ENCODE results near the gene PLA2G4F.

PLA2G4F gene

DNA sequence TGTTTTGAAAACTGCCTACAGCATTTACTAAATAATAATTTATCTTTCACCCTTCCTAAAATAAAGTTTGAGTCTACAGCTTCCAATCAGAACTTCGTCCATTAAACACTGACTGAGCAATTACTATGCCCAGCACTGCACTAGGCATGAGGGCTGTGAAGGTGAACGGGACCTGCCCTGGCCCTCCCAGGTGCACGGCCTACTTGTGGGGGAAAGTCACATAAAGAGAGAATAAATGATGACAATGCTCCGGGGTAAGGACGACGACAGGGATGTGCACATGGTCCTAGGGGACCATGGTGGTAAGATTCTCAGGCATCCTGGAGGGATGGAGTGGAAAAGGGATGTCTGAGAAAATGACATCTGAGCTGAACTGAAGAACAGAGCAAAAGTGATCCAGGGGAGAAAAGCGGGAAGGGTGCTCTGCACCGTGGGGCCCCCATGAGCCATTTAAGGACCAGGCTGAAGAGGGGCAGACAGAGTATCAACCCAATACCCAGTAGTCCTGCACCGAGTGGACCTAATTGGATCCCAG, 11.5 kb downstream of the PLA2G4F start:
- no peaks in the 10 kb centered on the region for H3K79me1 ChIP-seq (ENCODE audit: low read length)
- no peak overlapping the region for H2BK5ac ChIP-seq (ENCODE audit: low read length)
- H3K23ac ChIP-seq (ENCODE audit: low read length), result no peak overlapping the region
- H3K36me3 ChIP-seq (ENCODE audit: control insufficient read depth, insufficient read depth, low read length), result no peaks in the 10 kb centered on the region
- no peaks in the 10 kb centered on the region for H3K27me3 ChIP-seq (ENCODE audit: insufficient read depth, low read length, poor library complexity)
- no peak overlapping the region for H3K9ac ChIP-seq (ENCODE audit: low read length)
- H2AK5ac ChIP-seq (ENCODE audit: low read length), result no peak overlapping the region
- H3K4ac ChIP-seq (ENCODE audit: low read depth, low read length), result no peak overlapping the region
- H3K18ac ChIP-seq (ENCODE audit: low read length), result no peak overlapping the region
- no peak overlapping the region for H4K8ac ChIP-seq (ENCODE audit: low read depth, low read length)
- DNase-seq, result no peak
- no peak overlapping the region for H2BK15ac ChIP-seq (replicated peaks; ENCODE audit: low read depth)
- no peak overlapping the region for H3K27ac ChIP-seq (ENCODE audit: low read depth, low read length)
- no peak overlapping the region for H3K56ac ChIP-seq (ENCODE audit: low read length)
- H4K5ac ChIP-seq (ENCODE audit: low read length), result no peak overlapping the region
- WGBS (ENCODE audit: extremely low coverage, insufficient coverage, low lambda C conversion rate), result no CpG with 5 or more reads among the region's 9 CpGs
- H3K4me2 ChIP-seq (ENCODE audit: low read length), result no peak overlapping the region
- H3K79me2 ChIP-seq (ENCODE audit: control insufficient read depth, insufficient read depth, low read length), result no peaks in the 10 kb centered on the region
- no peak overlapping the region for H3K4me3 ChIP-seq (ENCODE audit: low read length)
- H3K4me1 ChIP-seq (ENCODE audit: control insufficient read depth, low read depth, low read length), result peaks cover 5% of the 10 kb centered on the region
- H2BK120ac ChIP-seq (ENCODE audit: low read depth, low read length), result no peak overlapping the region

DNA sequence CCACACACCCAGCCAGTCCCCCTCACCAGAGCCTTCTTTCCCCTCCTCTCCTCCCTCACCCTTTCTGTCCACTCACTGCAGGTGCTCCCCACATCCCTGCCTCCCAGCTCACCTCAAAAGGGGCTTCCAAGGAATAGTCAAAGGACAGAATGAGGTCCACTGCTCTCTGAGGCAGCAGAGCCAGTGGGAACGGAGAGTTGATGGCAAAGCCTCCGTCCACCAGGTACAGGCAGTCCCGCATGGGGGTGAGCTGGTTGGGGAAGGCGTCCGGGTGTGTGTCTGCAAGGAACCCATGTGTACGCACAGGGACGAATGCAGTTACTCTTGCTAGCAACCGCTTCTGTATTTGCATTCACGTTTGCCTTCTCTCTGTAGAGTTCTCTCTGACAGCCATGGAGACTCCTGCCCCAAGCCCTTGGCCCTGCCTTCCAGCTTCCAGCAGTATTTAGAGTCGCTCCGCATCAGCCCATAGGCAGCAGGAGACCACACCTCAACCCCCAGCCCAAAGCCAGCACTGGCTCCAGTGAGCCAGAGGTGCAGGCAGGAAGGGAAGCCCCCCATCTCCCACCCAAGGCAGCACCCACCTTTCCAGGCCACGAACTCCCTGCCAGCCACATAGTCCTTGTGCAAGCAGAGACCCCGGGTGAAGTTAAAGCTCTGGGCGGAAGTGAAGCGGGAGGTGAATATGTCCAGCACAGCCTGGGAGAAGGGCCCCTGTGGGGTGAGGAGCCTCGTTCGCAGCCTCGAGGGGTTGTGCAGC, 12.4 kb downstream of the PLA2G4F start:
- Histone ChIP-seq H3K27ac (ENCODE audit: low read depth, low read length) (no peak overlapping the region), H3K79me1 (ENCODE audit: low read length) (no peaks in the 10 kb centered on the region), H2BK5ac (ENCODE audit: low read length) (no peak overlapping the region), H3K36me3 (ENCODE audit: control insufficient read depth, insufficient read depth, low read length) (no peaks in the 10 kb centered on the region), H4K8ac (ENCODE audit: low read depth, low read length) (no peak overlapping the region), H3K9ac (ENCODE audit: low read length) (no peak overlapping the region), H3K79me2 (ENCODE audit: control insufficient read depth, insufficient read depth, low read length) (no peaks in the 10 kb centered on the region), H3K4me2 (ENCODE audit: low read length) (no peak overlapping the region), H3K4ac (ENCODE audit: low read depth, low read length) (no peak overlapping the region), H2BK120ac (ENCODE audit: low read depth, low read length) (no peak overlapping the region), H3K27me3 (ENCODE audit: insufficient read depth, low read length, poor library complexity) (no peaks in the 10 kb centered on the region), H2BK15ac (replicated peaks; ENCODE audit: low read depth) (no peak overlapping the region), H3K4me1 (ENCODE audit: control insufficient read depth, low read depth, low read length) (peaks cover 5% of the 10 kb centered on the region), H4K5ac (ENCODE audit: low read length) (no peak overlapping the region), H2AK5ac (ENCODE audit: low read length) (no peak overlapping the region), H3K4me3 (ENCODE audit: low read length) (no peak overlapping the region), H3K56ac (ENCODE audit: low read length) (no peak overlapping the region), H3K18ac (ENCODE audit: low read length) (no peak overlapping the region), H3K23ac (ENCODE audit: low read length) (no peak overlapping the region)
- no CpG with 5 or more reads among the region's 18 CpGs for WGBS (ENCODE audit: extremely low coverage, insufficient coverage, low lambda C conversion rate)
- no peak for DNase-seq

- H2BK5ac ChIP-seq (ENCODE audit: low read length), result no peak overlapping the region
- no CpG with 5 or more reads among the region's 4 CpGs for WGBS (ENCODE audit: extremely low coverage, insufficient coverage, low lambda C conversion rate)
These were observed 13.1 kb downstream of the PLA2G4F start for GRCh38 chr15:42143356-42143755.

GRCh38 chr15:42141795-42142667, 14.4 kb downstream of the PLA2G4F start:
- Histone ChIP-seq H3K9ac (ENCODE audit: low read length) (no peak overlapping the region), H4K5ac (ENCODE audit: low read length) (no peak overlapping the region), H3K4ac (ENCODE audit: low read depth, low read length) (no peak overlapping the region), H3K4me3 (ENCODE audit: low read length) (no peak overlapping the region), H4K8ac (ENCODE audit: low read depth, low read length) (no peak overlapping the region), H2BK5ac (ENCODE audit: low read length) (no peak overlapping the region), H3K79me2 (ENCODE audit: control insufficient read depth, insufficient read depth, low read length) (no peaks in the 10 kb centered on the region), H3K23ac (ENCODE audit: low read length) (no peak overlapping the region), H3K36me3 (ENCODE audit: control insufficient read depth, insufficient read depth, low read length) (no peaks in the 10 kb centered on the region), H3K4me2 (ENCODE audit: low read length) (no peak overlapping the region), H2BK15ac (replicated peaks; ENCODE audit: low read depth) (no peak overlapping the region), H2BK120ac (ENCODE audit: low read depth, low read length) (no peak overlapping the region), H3K4me1 (ENCODE audit: control insufficient read depth, low read depth, low read length) (peaks cover 5% of the 10 kb centered on the region), H2AK5ac (ENCODE audit: low read length) (no peak overlapping the region), H3K27me3 (ENCODE audit: insufficient read depth, low read length, poor library complexity) (no peaks in the 10 kb centered on the region), H3K27ac (ENCODE audit: low read depth, low read length) (no peak overlapping the region), H3K56ac (ENCODE audit: low read length) (no peak overlapping the region), H3K79me1 (ENCODE audit: low read length) (no peaks in the 10 kb centered on the region), H3K18ac (ENCODE audit: low read length) (no peak overlapping the region)
- no peak for DNase-seq
- no CpG with 5 or more reads among the region's 21 CpGs for WGBS (ENCODE audit: extremely low coverage, insufficient coverage, low lambda C conversion rate)

More at GRCh38 chr15:42143356-42143755, 13.1 kb downstream of the PLA2G4F start:
- Histone ChIP-seq H3K23ac (ENCODE audit: low read length) (no peak overlapping the region), H3K4ac (ENCODE audit: low read depth, low read length) (no peak overlapping the region), H3K9ac (ENCODE audit: low read length) (no peak overlapping the region), H2AK5ac (ENCODE audit: low read length) (no peak overlapping the region), H3K4me2 (ENCODE audit: low read length) (no peak overlapping the region), H3K4me1 (ENCODE audit: control insufficient read depth, low read depth, low read length) (peaks cover 5% of the 10 kb centered on the region), H3K79me1 (ENCODE audit: low read length) (no peaks in the 10 kb centered on the region), H3K4me3 (ENCODE audit: low read length) (no peak overlapping the region), H4K5ac (ENCODE audit: low read length) (no peak overlapping the region), H3K27me3 (ENCODE audit: insufficient read depth, low read length, poor library complexity) (no peaks in the 10 kb centered on the region), H3K36me3 (ENCODE audit: control insufficient read depth, insufficient read depth, low read length) (no peaks in the 10 kb centered on the region), H3K18ac (ENCODE audit: low read length) (no peak overlapping the region), H3K79me2 (ENCODE audit: control insufficient read depth, insufficient read depth, low read length) (no peaks in the 10 kb centered on the region), H3K27ac (ENCODE audit: low read depth, low read length) (no peak overlapping the region), H2BK120ac (ENCODE audit: low read depth, low read length) (no peak overlapping the region), H4K8ac (ENCODE audit: low read depth, low read length) (no peak overlapping the region), H3K56ac (ENCODE audit: low read length) (no peak overlapping the region), H2BK15ac (replicated peaks; ENCODE audit: low read depth) (no peak overlapping the region)
- no peak for DNase-seq

GRCh38 chr15:42141246-42141645, 15.2 kb downstream of the PLA2G4F start:
- H3K4me2 ChIP-seq (ENCODE audit: low read length), result no peak overlapping the region
- no peak overlapping the region for H4K5ac ChIP-seq (ENCODE audit: low read length)
- H3K27ac ChIP-seq (ENCODE audit: low read depth, low read length), result no peak overlapping the region
- H3K36me3 ChIP-seq (ENCODE audit: control insufficient read depth, insufficient read depth, low read length), result no peaks in the 10 kb centered on the region
- DNase-seq, result no peak
- H3K4me3 ChIP-seq (ENCODE audit: low read length), result no peak overlapping the region
- H2AK5ac ChIP-seq (ENCODE audit: low read length), result no peak overlapping the region
- no peak overlapping the region for H4K8ac ChIP-seq (ENCODE audit: low read depth, low read length)
- WGBS (ENCODE audit: extremely low coverage, insufficient coverage, low lambda C conversion rate), result no CpG with 5 or more reads among the region's 7 CpGs
- H3K4ac ChIP-seq (ENCODE audit: low read depth, low read length), result no peak overlapping the region
- H3K27me3 ChIP-seq (ENCODE audit: insufficient read depth, low read length, poor library complexity), result no peaks in the 10 kb centered on the region
- H3K9ac ChIP-seq (ENCODE audit: low read length), result no peak overlapping the region
- no peak overlapping the region for H2BK15ac ChIP-seq (replicated peaks; ENCODE audit: low read depth)
- H3K79me1 ChIP-seq (ENCODE audit: low read length), result no peaks in the 10 kb centered on the region
- H2BK5ac ChIP-seq (ENCODE audit: low read length), result no peak overlapping the region
- peaks cover 5% of the 10 kb centered on the region for H3K4me1 ChIP-seq (ENCODE audit: control insufficient read depth, low read depth, low read length)
- no peak overlapping the region for H3K56ac ChIP-seq (ENCODE audit: low read length)
- H3K23ac ChIP-seq (ENCODE audit: low read length), result no peak overlapping the region
- H3K79me2 ChIP-seq (ENCODE audit: control insufficient read depth, insufficient read depth, low read length), result no peaks in the 10 kb centered on the region
- H3K18ac ChIP-seq (ENCODE audit: low read length), result no peak overlapping the region
- H2BK120ac ChIP-seq (ENCODE audit: low read depth, low read length), result no peak overlapping the region

All from mesendoderm (in vitro differentiated cells).